ENCODE data around the gene CSMD2. TPM values are rescaled to one million over a fixed set of nuclear protein-coding genes. Genes with fewer than 3 reads are reported as not detected.

The CSMD2 gene
- total RNA-seq, 1 experiment from 2014 or later, result 0.22 TPM

DNA sequence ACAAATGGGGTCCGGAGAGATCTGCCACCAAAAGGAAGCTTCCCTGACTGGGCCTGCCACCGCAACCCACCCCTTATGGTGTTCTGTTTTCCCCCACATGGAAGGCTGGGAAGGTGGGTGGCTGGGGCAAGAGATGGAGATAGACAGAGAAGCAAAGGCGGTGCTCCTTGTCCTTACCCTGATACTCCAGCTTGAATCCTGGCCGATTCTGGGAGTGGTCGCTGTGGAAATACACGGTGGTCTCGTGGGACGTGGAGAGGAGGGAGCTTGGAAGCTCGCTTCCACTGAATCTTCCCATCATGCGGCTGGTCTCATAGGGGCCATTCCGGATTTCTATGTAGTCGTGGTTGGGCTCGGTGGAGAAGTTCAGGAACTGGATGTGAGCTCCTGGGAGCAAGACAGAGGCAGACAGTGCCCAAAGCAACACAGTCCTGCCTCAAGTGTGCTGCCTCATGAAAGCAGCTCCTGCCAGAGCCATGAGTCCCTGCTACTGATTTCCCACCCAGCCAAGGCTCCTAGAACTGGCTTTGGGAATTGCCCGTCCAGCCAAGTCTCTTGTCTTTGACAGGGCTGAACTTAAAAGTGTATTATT, 554.1 kb downstream of the CSMD2 start:
- Histone ChIP-seq H3K9ac (ENCODE audit: low read length) (no peak overlapping the region), H3K4me3 (replicated peaks in 1 of 2; ENCODE audit: low read depth in 1 of 2, low read length in 2 of 2) (no peak overlapping the region), H3K9me2 (ENCODE audit: insufficient read depth) (no peaks in the 10 kb centered on the region), H3K27me3 (ENCODE audit: insufficient read depth, low read length) (peaks cover 4% of the 10 kb centered on the region; the same call in 1 of the 2 replicates), H3K9me3 (ENCODE audit: control insufficient read depth in 1 of 2, insufficient read depth in 1 of 2, low read depth in 1 of 2, low read length in 2 of 2) (no peaks in the 10 kb centered on the region), H3K4me2 (ENCODE audit: low read length) (no peak overlapping the region), H4K20me1 (ENCODE audit: insufficient read depth) (no peaks in the 10 kb centered on the region), H3K79me2 (ENCODE audit: insufficient read depth, low read length) (no peaks in the 10 kb centered on the region), H3K27ac (ENCODE audit: low read depth, low read length) (no peak overlapping the region), H3K36me3 (ENCODE audit: control insufficient read depth in 1 of 2, insufficient read depth in 2 of 2, low read length in 2 of 2) (no peaks in the 10 kb centered on the region), H3K4me1 (ENCODE audit: control insufficient read depth in 1 of 2, insufficient read depth in 2 of 2, low read length in 2 of 2) (peaks cover 0 to 5% of the 10 kb centered on the region in 2 experiments; a peak in 1 of 4 replicates), H2AFZ (ENCODE audit: low read depth, low read length, poor library complexity, severe bottlenecking) (no peak overlapping the region)
- DNase-seq (ENCODE audit: low read depth, low spot score), result no peak
- POLR2A ChIA-PET, result no interaction called here
- no peak for ATAC-seq
- RAD21 ChIA-PET (ENCODE audit: low non-redundant PET in 1 of 2, low total read pairs in 2 of 2, uncharacterized antibody in 2 of 2, unreplicated experiment in 2 of 2), result no interaction called here
- CTCF ChIA-PET, result interaction anchor here (2.9 kb wide), 1 partner anchor 315 kb away, joined by 37 read pairs; no protein-coding TSS in a partner anchor
- BruUV-seq (replicated peaks), result no TSS peak
- intact Hi-C loops (cut with micrococcal nuclease), result loop anchor here (5.0 kb wide), 2 partner anchors 394 to 514 kb away; no protein-coding TSS in a partner anchor
- TF ChIP-seq TCF7L2 (IDR thresholded peaks at IDR 0.05; ENCODE audit: borderline replicate concordance, extremely low read depth, insufficient read depth, insufficient read length) (no peak), EZH2phosphoT487 (IDR thresholded peaks at IDR 0.05; ENCODE audit: borderline replicate concordance) (no peak), JUND (IDR thresholded peaks at IDR 0.05) (no peak), CEBPB (IDR thresholded peaks at IDR 0.05; ENCODE audit: low read depth) (no peak), RAD21 (IDR thresholded peaks at IDR 0.05; ENCODE audit: low read depth) (no peak), SRF (IDR thresholded peaks at IDR 0.05; ENCODE audit: low read depth) (no peak), EZH2 (IDR thresholded peaks at IDR 0.05) (no peak)
- TF ChIP-seq, protein P1, sequence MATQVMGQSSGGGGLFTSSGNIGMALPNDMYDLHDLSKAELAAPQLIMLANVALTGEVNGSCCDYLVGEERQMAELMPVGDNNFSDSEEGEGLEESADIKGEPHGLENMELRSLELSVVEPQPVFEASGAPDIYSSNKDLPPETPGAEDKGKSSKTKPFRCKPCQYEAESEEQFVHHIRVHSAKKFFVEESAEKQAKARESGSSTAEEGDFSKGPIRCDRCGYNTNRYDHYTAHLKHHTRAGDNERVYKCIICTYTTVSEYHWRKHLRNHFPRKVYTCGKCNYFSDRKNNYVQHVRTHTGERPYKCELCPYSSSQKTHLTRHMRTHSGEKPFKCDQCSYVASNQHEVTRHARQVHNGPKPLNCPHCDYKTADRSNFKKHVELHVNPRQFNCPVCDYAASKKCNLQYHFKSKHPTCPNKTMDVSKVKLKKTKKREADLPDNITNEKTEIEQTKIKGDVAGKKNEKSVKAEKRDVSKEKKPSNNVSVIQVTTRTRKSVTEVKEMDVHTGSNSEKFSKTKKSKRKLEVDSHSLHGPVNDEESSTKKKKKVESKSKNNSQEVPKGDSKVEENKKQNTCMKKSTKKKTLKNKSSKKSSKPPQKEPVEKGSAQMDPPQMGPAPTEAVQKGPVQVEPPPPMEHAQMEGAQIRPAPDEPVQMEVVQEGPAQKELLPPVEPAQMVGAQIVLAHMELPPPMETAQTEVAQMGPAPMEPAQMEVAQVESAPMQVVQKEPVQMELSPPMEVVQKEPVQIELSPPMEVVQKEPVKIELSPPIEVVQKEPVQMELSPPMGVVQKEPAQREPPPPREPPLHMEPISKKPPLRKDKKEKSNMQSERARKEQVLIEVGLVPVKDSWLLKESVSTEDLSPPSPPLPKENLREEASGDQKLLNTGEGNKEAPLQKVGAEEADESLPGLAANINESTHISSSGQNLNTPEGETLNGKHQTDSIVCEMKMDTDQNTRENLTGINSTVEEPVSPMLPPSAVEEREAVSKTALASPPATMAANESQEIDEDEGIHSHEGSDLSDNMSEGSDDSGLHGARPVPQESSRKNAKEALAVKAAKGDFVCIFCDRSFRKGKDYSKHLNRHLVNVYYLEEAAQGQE (IDR thresholded peaks at IDR 0.05; ENCODE audit: low read depth), result no peak
- TF ChIP-seq, protein P2, sequence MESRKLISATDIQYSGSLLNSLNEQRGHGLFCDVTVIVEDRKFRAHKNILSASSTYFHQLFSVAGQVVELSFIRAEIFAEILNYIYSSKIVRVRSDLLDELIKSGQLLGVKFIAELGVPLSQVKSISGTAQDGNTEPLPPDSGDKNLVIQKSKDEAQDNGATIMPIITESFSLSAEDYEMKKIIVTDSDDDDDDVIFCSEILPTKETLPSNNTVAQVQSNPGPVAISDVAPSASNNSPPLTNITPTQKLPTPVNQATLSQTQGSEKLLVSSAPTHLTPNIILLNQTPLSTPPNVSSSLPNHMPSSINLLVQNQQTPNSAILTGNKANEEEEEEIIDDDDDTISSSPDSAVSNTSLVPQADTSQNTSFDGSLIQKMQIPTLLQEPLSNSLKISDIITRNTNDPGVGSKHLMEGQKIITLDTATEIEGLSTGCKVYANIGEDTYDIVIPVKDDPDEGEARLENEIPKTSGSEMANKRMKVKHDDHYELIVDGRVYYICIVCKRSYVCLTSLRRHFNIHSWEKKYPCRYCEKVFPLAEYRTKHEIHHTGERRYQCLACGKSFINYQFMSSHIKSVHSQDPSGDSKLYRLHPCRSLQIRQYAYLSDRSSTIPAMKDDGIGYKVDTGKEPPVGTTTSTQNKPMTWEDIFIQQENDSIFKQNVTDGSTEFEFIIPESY (IDR thresholded peaks at IDR 0.05; ENCODE audit: extremely low read depth, insufficient replicate concordance, low read length), result no peak
